Stimulated activated CD4-positive, alpha-beta T cell treated with anti-CD3 and anti-CD28 coated beads, Interleukin-4, amount 100 ng/mL, for 1 hour (primary cell): Measurements from ENCODE around the gene ECEL1.
A peak's percentile ranks its signal among the peaks of the same experiment; 100 is the strongest.
"Not testable (repeated sequence)": the region's sequence is repeated elsewhere in the genome, so short reads cannot be mapped to it uniquely, and the experiment has no call there.

ENCODE experiments used
- DNase-seq: peaks from one replicate; pipeline ENCODE4 v3.0.0-alpha.2; 2020

ECEL1 gene

GRCh38 chr2:232487385-232488096 lies at the start of gene ECEL1:
TSS of gene ECEL1 (minus strand) at chr2:232487834. CDS start at chr2:232486653, 1,181 bp downstream.
- DNase-seq, result no peak

GRCh38 chr2:232537079-232537478 lies 49.4 kb upstream of the ECEL1 start:
- DNase-seq, result no peak

- DNase-seq, result no peak
Measured at GRCh38 chr2:232535761-232536530, 48.3 kb upstream of the ECEL1 start.

GRCh38 chr2:232534940-232535651 lies 47.5 kb upstream of the ECEL1 start:
- no peak for DNase-seq

- no peak for DNase-seq
Measured at GRCh38 chr2:232533944-232534710, 46.5 kb upstream of the ECEL1 start.

GRCh38 chr2:232532821-232533220 lies 45.2 kb upstream of the ECEL1 start:
- not testable (repeated sequence) for DNase-seq

GRCh38 chr2:232532419-232532818 lies 44.8 kb upstream of the ECEL1 start:
- no peak for DNase-seq

GRCh38 chr2:232530626-232531260 lies 43.1 kb upstream of the ECEL1 start:
- no peak for DNase-seq

GRCh38 chr2:232529806-232530547 lies 42.3 kb upstream of the ECEL1 start:
- no peak for DNase-seq

- no peak for DNase-seq
Measured at GRCh38 chr2:232528746-232529460, 41.3 kb upstream of the ECEL1 start.

GRCh38 chr2:232527905-232528470 lies 40.4 kb upstream of the ECEL1 start:
- DNase-seq, result no peak

GRCh38 chr2:232526372-232526941 lies 38.8 kb upstream of the ECEL1 start:
- no peak for DNase-seq

GRCh38 chr2:232525791-232526371 lies 38.2 kb upstream of the ECEL1 start, which contains the start of gene CHRND:
TSS of gene CHRND (plus strand) at chr2:232526160. CDS start at chr2:232526216, 56 bp downstream.
- no peak for DNase-seq

- DNase-seq, result no peak
Measured at GRCh38 chr2:232525199-232525598, 37.6 kb upstream of the ECEL1 start.

- no peak for DNase-seq
Measured at GRCh38 chr2:232524771-232525170, 37.1 kb upstream of the ECEL1 start.

- DNase-seq, result peak; percentile 28
Measured at GRCh38 chr2:232523682-232524597, 36.3 kb upstream of the ECEL1 start.

- no peak for DNase-seq
Measured at GRCh38 chr2:232523402-232523681, 35.7 kb upstream of the ECEL1 start.

- no peak for DNase-seq
Measured at GRCh38 chr2:232522623-232523401, 35.2 kb upstream of the ECEL1 start.
